OCI-M2 (cell line): ENCODE measurements around the gene KLF6.

Source experiments
- DNase-seq: peaks from one replicate; lab custom pipeline; 2025; ENCODE audit not compliant: unreplicated experiment; lab: John Stamatoyannopoulos, UW

The KLF6 gene

DNA sequence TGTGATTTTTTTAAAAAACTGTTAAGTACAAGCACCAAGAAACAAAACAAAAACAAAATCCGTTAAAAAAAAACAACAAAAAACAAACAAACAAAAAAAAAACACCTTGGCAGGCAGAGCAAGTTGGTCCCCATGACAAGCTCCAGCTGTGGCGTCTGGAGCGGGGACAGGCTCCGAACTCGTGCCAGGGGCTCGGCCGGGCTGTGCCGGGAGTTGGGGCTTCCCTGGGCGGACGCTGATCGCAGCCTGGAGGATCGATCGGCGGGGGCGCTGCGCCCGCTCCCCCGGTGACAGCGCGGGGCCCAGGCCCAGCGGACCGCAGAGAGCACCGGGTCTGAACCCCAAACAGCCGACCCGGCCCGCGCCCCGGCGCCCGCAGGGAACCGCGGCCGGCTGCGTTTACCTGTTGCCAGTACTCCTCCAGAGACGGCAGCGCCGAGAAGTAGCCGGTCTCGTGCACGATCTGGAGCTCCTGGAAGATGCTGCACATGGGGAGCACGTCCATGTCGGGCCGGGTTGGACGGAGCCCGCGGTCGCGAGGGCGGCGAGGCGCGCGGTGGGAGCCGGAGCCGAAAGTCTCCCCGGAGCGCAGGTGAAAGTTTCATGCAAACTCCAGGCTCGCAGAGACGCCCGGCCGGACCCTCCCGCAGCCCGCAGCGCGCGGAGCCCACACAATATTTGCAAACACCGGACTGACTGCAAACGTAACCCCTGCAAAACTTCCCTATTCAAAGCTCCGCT is at the start of gene KLF6:
KLF6 (minus strand) TSS at position 700 of the 741 bp plus-strand sequence; CDS start at position 505, 195 bp downstream.
- DNase-seq: no peak

DNA sequence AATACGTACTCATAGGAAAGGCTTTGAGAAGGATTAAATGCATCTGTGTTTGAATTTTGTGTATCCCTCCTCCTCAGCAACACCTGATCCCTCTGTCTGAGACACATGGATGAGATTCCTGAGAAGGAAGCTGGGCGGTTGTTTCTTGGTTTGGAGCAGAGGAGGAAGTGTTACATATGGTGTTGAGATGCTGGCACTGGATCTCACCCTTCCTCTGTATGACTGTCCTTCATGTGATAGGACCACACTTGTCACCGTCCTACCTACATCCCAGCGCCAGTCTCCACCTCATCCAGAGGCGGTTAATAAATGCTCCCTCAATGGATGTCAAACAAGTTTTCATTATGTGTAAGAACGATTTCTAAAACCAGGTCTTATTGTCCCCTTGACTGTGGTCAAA is 49.4 kb upstream of the KLF6 start:
- no peak for DNase-seq

DNA sequence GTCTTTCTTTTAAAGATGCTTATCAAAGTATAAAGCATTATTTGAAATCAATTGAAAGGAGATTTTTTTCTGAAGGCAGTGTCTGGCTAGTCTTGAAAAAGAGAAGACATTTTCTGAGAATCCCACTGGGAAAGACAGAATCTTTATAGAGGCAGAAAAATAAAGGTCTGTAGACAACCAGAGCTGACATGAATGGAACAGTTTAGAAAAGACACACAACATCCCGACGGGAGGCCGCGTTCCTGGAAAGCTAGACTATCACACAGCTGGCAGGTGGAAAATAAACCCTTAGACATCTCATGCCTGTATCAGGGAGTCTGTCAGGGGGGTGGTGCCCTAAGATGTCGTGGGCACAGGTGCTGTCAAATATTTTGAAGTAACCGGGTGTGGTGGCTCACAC is 48.0 kb upstream of the KLF6 start:
- DNase-seq: no peak

DNA sequence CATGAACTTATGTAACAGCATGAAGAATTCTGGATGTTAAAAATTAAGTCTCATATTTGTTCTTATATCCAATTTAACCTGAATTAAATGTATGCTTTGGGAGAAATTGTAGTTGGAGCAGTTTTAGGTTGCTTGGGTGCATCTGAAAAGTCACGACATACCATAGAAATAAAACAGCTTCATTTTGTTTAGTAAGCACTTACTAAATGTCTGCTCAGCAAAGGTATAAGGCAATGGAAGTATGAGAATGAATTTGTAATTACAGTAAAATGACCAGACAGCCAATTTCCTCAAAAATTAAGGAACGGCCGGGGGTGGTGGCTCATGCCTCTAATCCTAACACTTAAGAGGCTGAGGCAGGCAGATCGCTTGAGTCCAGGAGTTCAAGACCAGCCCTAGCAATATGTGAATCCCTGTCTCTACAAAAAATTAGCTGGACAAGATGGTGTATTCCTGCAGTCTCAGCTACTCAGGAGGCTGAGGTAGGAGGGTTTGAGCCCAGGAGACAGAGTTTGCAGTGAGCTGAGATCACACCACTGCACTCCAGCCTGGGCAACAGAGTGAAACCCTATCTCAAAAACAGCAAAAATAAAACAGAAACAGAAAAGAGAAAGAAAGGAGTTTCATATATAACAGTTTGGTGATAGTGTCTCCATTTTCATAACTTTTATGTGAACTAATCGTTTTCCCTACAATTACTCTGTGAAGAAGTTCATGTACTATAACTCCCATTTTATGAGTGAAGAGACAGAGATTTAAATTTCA is 47.2 kb upstream of the KLF6 start:
- DNase-seq: no peak

DNA sequence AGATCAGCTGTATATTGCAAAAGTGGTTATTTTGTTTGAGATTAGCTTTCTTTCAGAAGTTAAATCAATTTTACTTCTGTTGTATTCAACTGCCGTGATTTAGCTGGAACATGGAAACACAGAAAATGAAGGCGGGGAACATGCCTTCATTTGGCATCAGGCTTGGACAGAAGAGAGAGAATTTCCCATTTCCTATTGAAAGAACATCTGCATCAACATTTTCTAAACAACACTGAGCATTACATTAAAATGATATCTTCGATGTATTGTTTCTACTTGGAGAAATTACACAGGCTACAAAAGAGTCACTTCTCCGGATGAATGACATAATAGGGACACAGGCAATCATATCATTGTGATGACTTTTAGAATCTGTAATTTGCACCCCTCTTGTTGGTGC is 46.6 kb upstream of the KLF6 start:
- no peak for DNase-seq

DNA sequence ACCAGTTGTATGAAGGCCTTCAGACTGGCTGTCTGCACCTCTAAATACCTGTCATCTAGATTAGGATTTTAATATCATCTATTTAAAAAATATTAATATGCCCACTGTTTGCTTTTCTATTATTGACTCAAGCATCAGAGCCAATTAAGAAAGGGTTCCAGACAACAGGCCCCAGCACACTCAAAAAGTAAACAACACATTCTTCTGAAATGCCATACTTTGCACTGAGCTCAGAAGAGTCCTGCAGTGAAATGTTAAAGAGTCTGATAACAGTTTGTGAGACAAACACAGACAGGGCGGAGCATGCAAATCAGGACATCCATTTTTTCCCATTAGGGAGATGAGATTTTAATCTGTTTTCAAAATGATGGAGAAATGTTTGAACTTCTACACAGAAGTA is 45.9 kb upstream of the KLF6 start:
- DNase-seq: no peak

DNA sequence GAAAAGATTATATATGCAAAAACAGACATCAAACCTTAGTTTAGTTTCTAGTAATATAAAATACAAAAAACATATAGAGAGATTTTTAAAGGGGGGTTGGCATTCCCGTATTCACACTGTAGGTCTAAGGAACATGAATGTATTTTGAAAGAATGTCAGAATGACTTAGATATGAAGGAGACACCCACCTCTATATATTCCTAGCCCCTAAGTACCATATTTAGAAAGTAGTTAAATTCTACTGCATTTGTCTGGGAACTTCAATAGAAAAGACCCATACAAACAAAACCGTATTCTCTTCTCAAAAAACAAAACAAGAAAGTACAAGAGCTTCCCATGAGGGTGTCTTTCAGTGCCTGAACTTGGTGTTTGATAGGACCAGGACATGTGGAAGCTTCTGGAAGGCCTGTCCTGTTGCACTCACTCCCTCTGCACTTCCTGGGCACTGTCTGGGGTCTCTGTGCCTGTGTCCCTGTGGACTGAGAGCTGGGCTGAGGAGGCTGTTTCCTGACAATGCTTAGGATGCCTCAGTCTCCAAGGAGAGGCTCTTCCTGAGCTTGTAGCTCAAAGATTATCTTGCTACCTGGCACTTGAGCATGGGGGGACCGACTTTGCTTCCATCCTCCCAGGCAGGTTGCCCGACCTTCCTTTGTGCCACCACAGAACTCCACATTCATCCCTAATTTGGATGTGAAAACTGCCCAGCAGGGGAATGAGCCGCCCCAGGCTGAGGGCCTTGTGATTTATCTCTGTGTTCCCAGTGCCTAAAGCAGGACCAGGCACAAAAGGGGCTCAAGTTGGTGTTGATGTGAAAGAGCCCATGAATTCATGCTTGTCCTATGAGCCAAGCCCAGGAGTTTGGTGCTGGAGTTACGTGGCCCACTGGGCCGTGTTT is 44.4 kb upstream of the KLF6 start:
- DNase-seq: no peak

DNA sequence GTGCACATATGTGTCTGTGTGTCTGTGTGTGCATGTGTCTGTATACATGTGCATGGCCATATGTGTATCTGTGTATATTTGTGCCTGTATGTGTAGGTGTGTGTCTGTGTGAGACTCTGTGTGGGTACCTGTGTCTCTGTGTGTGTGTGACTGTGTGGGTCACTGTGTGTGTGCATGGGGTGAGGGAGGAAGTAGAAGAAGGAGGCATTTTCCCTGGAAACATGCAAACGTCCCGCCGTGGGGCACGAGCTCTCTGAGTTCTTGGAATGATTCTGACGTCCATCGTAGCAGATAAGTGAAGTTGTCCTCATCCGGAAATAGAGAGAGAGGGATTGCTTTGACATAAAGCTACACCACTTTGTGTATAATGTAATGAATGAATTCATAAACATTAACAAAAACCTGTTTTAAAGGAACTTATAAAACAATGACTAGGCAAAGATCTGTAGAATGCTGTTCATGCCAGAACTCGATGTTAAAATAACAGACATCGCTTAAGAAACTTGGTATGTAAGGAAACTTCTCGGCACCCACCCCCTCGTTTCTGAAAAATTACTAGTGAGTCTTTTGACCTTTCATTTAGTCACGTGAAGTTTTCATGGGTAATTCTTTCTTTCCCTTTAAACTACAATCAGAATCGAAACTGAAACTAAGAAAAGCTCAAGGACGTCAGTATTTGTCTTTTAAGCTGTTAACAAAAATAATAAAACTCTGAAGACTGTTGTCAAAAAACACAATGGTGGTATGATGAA is 43.6 kb upstream of the KLF6 start:
- DNase-seq: no peak

DNA sequence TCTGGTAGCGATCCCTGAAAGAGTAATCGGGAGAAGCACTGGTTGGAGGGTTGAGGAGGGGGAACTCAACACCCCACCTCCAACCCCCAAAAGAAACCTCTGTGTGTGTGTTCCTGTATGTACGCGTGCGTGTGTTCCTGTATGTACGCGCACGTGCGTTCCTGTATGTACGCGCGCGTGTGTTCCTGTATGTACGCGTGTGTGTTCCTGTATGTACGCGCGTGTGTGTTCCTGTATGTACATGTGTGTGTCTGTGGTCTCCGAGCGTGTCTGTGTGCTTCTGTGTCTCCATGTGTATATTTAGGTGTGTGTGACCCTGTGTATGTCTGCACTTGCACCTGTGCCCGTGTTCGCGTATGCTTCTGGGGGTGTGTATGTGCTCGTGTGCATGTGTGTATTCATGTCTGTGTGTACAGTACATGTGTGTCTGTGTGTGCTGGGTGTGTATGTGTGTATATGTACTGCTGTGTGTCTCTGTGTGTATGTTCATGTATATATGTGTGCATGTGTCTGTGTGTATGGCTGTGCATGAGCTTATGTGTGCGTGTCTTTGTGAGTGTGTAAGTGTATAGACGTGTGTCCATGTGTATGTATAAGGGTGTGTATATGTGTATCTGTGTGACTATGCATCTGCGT is 42.9 kb upstream of the KLF6 start:
- DNase-seq: no peak

DNA sequence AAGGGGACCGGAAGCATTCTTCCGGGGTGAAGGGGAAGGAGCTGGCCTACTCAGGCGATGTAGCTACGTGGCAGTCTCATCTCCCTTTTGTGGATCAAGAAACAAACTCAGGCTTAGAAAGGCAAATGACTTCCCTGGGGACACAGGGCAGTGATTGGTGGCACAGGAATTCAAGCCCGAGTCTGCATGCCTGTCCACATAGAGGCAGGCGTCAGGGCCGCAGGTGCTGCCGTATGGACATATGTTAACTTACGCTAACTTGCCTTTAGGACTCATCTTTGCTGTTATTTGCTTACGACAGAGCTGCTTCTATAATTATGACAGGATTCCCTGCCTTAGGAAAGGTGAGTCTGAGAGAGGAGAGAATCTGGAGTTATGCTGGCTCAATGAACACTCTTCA is 42.3 kb upstream of the KLF6 start:
- DNase-seq: no peak

DNA sequence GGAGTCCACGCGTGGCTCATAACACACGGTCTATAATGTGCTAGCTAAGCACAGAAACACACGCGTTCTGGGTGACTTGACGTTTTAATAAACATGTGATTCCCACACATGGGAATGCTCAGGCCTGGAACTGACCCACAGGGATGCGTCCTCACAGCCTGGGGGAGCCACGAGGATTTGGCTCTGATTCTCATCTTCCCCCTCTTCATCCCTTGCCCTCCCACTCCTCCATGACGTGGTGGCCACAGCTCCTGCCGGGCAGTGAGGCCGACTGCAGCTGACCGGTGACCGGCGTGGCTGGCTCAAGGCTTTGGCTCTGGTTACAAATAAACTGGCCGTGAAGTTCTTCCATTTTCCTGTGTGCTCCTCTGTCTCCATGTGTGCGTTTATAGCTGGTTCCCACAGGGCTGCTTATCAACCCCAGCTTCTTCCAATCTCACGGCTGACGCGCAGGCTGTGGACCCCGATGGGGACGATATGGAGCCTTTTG is 40.9 kb upstream of the KLF6 start:
- DNase-seq: no peak

DNA sequence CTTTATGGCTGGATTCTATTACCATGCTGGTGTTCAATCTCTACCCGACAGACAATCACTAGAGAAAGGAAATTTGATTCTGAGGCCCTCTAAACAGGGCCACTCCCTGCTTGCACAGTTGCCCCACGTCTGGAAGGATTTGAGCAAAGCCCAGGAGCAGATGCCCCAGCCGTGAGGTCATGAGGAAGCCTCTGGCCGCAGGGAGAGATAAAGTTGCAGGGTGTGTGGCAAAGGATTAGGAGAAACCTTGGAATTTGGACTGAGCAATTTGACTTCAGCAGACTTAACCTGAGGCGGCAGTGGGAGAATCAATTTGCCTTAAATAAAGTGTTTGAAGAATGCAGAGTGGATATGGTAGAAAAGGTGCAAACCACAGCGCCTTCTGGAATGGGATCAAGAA is 40.2 kb upstream of the KLF6 start:
- no peak for DNase-seq

DNA sequence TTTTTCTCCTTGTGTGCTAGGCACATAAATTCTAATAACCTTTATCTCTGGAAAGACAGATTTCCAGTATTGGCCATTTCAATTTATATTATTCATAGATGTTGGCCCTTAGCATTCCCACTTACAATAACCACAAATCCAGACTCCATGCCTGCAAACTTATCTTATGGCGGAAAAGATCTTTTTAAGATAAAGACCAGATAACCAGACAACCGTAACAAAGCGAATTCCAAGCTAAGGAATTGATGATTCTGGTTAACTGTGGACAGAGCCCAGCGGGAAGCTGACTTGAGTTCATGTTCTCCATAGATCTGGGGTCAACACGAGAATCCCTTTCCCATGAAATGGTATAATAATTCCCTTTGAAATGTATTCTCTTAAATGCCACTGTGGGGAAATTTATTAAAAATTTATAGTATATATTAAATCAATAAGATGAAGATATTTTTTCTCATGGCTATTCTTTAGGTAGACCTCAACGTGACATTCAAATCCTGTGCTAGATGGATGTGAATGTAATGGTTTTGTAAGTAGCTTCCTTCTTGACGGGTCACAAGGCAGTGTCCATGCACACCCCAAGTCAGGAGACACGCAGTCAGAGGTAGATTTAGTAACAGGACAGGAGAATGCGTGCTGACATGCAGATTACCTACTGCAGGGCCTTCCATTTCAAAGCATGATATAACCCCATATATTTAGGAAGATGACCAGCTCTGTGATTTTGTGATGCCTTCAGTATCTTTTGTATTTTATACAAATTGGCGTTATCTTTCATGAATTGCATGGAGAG is 37.7 kb upstream of the KLF6 start:
- DNase-seq: no peak

DNA sequence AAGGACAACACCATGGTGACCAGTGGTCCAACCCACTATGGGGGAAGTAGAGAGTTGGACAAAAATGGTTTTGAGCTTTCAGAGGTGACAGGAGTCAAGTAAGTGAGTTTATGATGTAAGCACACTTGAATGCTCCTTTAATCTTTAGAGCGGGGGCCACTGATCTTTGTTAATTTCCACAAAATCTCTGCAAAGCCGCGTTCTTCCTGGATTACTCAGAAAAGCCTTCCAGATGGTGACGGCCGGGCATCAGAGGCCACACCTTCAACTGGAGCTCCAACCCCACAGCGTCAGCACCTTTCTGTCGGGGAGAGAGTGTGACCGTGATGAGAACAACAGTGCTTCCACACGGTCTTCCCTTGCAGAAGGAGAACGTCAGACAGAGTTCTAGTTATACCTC is 35.2 kb upstream of the KLF6 start:
- DNase-seq: no peak

DNA sequence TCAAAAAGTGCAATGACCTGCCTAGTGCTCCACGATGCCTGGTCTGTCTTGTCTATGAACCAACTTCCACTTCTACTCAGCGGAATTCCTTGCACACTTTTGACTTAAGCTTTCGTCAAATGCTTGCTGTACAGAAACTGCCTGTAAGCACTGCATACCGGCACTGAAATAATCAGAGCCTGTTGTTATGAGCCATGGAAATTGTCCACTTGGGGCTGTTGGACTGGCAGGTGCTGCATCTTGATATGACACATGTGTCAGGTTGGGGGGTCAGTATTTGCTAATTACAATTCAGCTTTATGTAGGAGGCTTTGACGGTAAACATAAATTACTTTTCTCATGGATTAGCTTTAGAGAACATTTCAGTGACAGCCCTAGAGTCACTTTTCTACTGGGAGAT is 32.0 kb upstream of the KLF6 start:
- DNase-seq: no peak

DNA sequence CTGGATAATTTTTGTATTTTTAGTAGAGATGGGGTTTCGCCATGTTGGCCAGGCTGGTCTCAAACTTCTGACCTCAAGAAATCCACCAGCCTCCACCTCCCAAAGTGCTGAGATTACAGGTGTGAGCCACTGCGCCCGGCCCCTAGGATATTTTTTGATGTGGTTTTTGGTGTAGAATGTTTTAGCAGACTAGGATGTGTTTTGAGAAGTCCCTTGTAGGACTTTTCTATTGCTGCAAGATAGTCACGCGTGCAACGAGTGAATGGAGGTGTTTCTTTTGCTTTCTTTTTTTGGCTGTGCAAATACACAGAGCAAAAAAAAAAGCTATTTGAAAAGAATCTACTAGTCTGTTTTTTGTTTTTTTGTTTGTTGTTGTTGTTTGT is 29.8 kb upstream of the KLF6 start:
- DNase-seq: no peak

DNA sequence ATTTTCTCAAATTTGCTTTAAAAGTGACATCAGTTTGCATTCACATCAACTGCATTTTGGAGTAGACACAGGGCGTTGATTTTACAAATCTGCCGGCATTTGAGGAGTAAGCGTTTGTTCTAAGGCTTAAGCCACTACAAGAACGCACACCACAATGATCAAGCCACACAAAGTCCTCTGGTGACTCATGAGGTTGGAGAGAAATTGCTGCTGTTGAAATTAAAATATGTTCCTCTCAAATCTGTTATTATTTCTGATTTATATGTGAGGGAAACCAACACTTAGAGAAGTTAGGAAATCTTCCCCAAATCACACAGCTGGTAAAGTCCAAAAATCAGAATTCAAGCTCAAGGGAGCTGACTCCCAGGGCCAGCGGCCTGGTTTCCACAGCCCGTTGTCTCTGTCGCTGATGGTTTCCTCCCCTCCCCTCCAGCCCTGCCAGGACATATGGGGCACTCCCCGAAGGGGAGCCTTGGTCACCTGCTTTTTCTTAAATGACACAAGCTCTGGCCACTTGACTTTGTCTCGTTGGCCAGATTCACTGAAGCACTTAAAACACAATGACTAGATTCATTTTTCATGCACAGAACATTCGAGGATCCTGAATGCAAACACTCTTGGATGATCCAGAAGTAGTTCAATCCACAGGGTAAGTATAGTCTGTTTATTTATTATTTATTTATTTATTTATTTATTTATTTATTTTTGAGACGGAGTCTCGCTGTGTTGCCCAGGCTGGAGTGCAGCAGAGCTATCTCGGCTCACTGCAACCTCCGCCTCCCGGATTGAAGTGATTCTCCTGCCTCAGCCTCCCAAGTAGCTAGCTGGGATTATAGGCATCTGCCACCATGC is 29.2 kb upstream of the KLF6 start:
- DNase-seq: no peak

DNA sequence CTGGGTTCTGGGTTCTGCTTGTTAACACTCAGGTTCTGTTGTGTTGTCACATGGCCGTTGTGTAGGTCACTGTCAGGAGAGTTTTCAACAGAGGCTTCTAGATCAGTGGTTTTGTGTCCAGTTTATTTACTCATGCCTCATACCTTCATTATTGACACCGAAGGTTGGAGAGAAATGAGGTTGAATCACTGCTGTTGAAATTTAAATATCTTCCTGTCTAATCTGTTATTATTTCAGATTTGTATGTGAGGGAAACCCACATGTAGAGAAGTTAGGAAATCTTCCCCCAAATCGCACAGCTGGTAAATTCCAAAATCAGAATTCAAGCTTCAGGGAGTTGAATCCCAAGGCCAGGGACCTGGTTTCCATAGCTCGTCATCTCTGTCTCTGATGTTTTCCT is 28.3 kb upstream of the KLF6 start:
- DNase-seq: no peak

DNA sequence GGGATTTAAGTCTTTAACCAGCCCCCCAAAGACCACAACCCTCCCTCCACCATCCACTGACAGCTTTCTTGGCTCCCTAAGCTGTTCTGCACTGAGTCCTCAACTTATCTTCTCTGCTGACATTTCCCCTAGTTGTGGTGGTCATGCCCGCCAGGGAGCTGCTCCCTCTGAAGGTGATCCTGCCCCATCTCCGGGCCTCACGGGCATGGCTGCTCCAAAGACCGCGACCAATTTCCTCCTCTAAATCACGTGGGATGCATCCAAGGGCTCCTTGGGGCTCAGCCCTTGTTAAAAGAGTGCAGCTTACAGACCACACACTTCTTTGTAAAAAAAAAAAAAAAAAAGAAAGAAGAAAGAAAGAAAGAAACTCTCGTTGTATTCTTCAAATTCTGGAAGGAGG is 27.1 kb upstream of the KLF6 start:
- no peak for DNase-seq
